ENCODE measurements around the gene CLN6.

The CLN6 gene

GRCh38 chr15:68229386-68230156, at the start of gene CLN6:
Gene CLN6 (minus strand): TSS chr15:68229728. CDS start chr15:68229584, 144 bp downstream.
- peak; percentile 40 for DNase-seq

- no peak for DNase-seq
Measured at GRCh38 chr15:68278595-68279405, 49.3 kb upstream of the CLN6 start.

GRCh38 chr15:68278345-68278594, 48.7 kb upstream of the CLN6 start:
- DNase-seq = no peak

GRCh38 chr15:68277603-68278344, 48.2 kb upstream of the CLN6 start, which contains the start of gene FEM1B:
Gene FEM1B (plus strand): TSS chr15:68277745. CDS start chr15:68278418, 673 bp downstream.
- peak; percentile 84 for DNase-seq

- peak; percentile 73 for DNase-seq
Measured at GRCh38 chr15:68277131-68277602, 47.6 kb upstream of the CLN6 start.

- DNase-seq = peak; percentile 14
Measured at GRCh38 chr15:68276668-68277067, 47.1 kb upstream of the CLN6 start.

- no peak for DNase-seq
Measured at GRCh38 chr15:68275165-68275746, 45.7 kb upstream of the CLN6 start.

GRCh38 chr15:68274201-68274848, 44.8 kb upstream of the CLN6 start:
- DNase-seq = no peak

- DNase-seq = no peak
Measured at GRCh38 chr15:68272721-68273271, 43.3 kb upstream of the CLN6 start.

- DNase-seq = peak; percentile 16
Measured at GRCh38 chr15:68271854-68272471, 42.4 kb upstream of the CLN6 start.

- DNase-seq = no peak
Measured at GRCh38 chr15:68268405-68268804, 38.9 kb upstream of the CLN6 start.

GRCh38 chr15:68265674-68266073, 36.1 kb upstream of the CLN6 start:
- no peak for DNase-seq

- no peak for DNase-seq
Measured at GRCh38 chr15:68265081-68265480, 35.6 kb upstream of the CLN6 start.

- DNase-seq = no peak
Measured at GRCh38 chr15:68264282-68264681, 34.8 kb upstream of the CLN6 start.

GRCh38 chr15:68262514-68263356, 33.2 kb upstream of the CLN6 start:
- DNase-seq = no peak

GRCh38 chr15:68261980-68262379, 32.5 kb upstream of the CLN6 start:
- DNase-seq = no peak

GRCh38 chr15:68261241-68261640, 31.7 kb upstream of the CLN6 start:
- DNase-seq = no peak

GRCh38 chr15:68259883-68260282, 30.4 kb upstream of the CLN6 start:
- DNase-seq = no peak

GRCh38 chr15:68258692-68259091, 29.2 kb upstream of the CLN6 start:
- no peak for DNase-seq

GRCh38 chr15:68256675-68257450, 27.3 kb upstream of the CLN6 start:
- peak; percentile 86 for DNase-seq

Data from NCI-H2227 treated with DMSO at 0.1 percent for 48 hours (cell line).